NCI-H774 (cell line): ENCODE results near the gene NR1I3.

Experiments used
- DNase-seq: peaks from one replicate; lab custom pipeline; 2025; lab: John Stamatoyannopoulos, UW

The NR1I3 gene

GRCh38 chr1:161218301-161219077 is 19.5 kb downstream of the NR1I3 start:
- DNase-seq: no peak

GRCh38 chr1:161217831-161218230 is 20.2 kb downstream of the NR1I3 start:
- DNase-seq: no peak

- no peak for DNase-seq
Observed at GRCh38 chr1:161216945-161217712, 20.9 kb downstream of the NR1I3 start.

- no peak for DNase-seq
Observed at GRCh38 chr1:161215076-161215475, 22.9 kb downstream of the NR1I3 start, which contains the start of gene FCER1G. FCER1G (plus strand) TSS chr1:161215295; CDS start chr1:161215322, 27 bp downstream.

- no peak for DNase-seq
Observed at GRCh38 chr1:161214369-161214768, 23.6 kb downstream of the NR1I3 start.

GRCh38 chr1:161209790-161210409 is 28.1 kb downstream of the NR1I3 start:
- peak; percentile 63 for DNase-seq

- DNase-seq: no peak
Observed at GRCh38 chr1:161207173-161207572, 30.8 kb downstream of the NR1I3 start.

- DNase-seq: no peak
Observed at GRCh38 chr1:161206411-161207140, 31.4 kb downstream of the NR1I3 start.

- DNase-seq: peak; percentile 98
Observed at GRCh38 chr1:161201836-161202712, 35.9 kb downstream of the NR1I3 start, which contains the start of gene NDUFS2. NDUFS2 (plus strand) TSS chr1:161202367; CDS start chr1:161202386, 19 bp downstream.

GRCh38 chr1:161200992-161201835 is 36.8 kb downstream of the NR1I3 start:
- no peak for DNase-seq

- DNase-seq: no peak
Observed at GRCh38 chr1:161200421-161200991, 37.5 kb downstream of the NR1I3 start.

- no peak for DNase-seq
Observed at GRCh38 chr1:161199506-161200139, 38.4 kb downstream of the NR1I3 start.

- no peak for DNase-seq
Observed at GRCh38 chr1:161198897-161199431, 39.0 kb downstream of the NR1I3 start, which contains the start of gene ADAMTS4. ADAMTS4 (minus strand) TSS chr1:161199054; CDS start chr1:161198627, 427 bp downstream.

GRCh38 chr1:161198194-161198896 is 39.7 kb downstream of the NR1I3 start:
- DNase-seq: no peak

GRCh38 chr1:161197560-161198193 is 40.3 kb downstream of the NR1I3 start:
- no peak for DNase-seq

- DNase-seq: no peak
Observed at GRCh38 chr1:161196521-161197451, 41.2 kb downstream of the NR1I3 start.
